GM23338 (cell line): ENCODE results near the gene TTC27. TPM values are rescaled to one million over a fixed set of nuclear protein-coding genes. Genes with fewer than 3 reads are reported as not detected.

Experiments used
- ATAC-seq: fragments of 200-7000 bp; cut with Tn5 transposase; 3 replicates; pipeline ENCODE4 v1.9.1; 2020
- DNase-seq: peaks from one replicate; pipeline ENCODE4 v3.0.0-alpha.2; 2015; ENCODE audit warnings: low spot score
- H2AFZ ChIP-seq: fragments of 200-600 bp; sonication (generic); 2 replicates; pipeline ENCODE4 v1.8.0; 2016; ENCODE audit warnings: antibody characterized with exemption, mild to moderate bottlenecking, moderate library complexity
- H3F3A ChIP-seq: fragments of 200-600 bp; sonication (generic); replicated peaks from 2 replicates; pipeline ENCODE4 v1.8.0; 2017; ENCODE audit warnings: antibody characterized with exemption, mixed run types, low read depth
- H3K27ac ChIP-seq: fragments of 200-600 bp; sonication (generic); 2 replicates; pipeline ENCODE4 v1.6.1; 2016; ENCODE audit warnings: low read depth
- H3K27me3 ChIP-seq: fragments of 200-600 bp; sonication (generic); 2 replicates; pipeline ENCODE4 v1.8.0; 2016; ENCODE audit warnings: mild to moderate bottlenecking, mixed run types, moderate library complexity; ENCODE audit not compliant: insufficient read depth
- H3K36me3 ChIP-seq: fragments of 200-600 bp; sonication (generic); 2 replicates; pipeline ENCODE4 v1.8.0; 2016; ENCODE audit warnings: mild to moderate bottlenecking; ENCODE audit not compliant: insufficient read depth
- H3K4me1 ChIP-seq: fragments of 200-600 bp; sonication (generic); 2 replicates; pipeline ENCODE4 v1.8.0; 2016; ENCODE audit warnings: mild to moderate bottlenecking, moderate library complexity; ENCODE audit not compliant: insufficient read depth
- H3K4me2 ChIP-seq: fragments of 200-600 bp; sonication (generic); 2 replicates; pipeline ENCODE4 v1.7.1; 2017; ENCODE audit warnings: mixed run types
- H3K4me3 ChIP-seq: fragments of 200-600 bp; sonication (generic); 2 replicates; pipeline ENCODE4 v1.6.1; 2016; ENCODE audit warnings: mixed run types
- H3K79me2 ChIP-seq: fragments of 200-600 bp; sonication (generic); replicated peaks from 2 replicates; pipeline ENCODE4 v1.8.0; 2017; ENCODE audit warnings: mild to moderate bottlenecking; ENCODE audit not compliant: insufficient read depth
- H3K9me2 ChIP-seq: fragments of 200-600 bp; sonication (generic); 2 replicates; pipeline ENCODE4 v1.8.0; 2017; ENCODE audit not compliant: insufficient read depth
- H4K20me1 ChIP-seq: fragments of 200-600 bp; sonication (generic); replicated peaks from 2 replicates; pipeline ENCODE4 v1.8.0; 2017; ENCODE audit warnings: mild to moderate bottlenecking; ENCODE audit not compliant: insufficient read depth
- H3K27ac Mint-ChIP-seq: 2 replicates; pipeline ENCODE4 v1.8.0; 2020; ENCODE audit warnings: inconsistent platforms, mild to moderate bottlenecking, moderate library complexity, mixed read lengths
- H3K27me3 Mint-ChIP-seq: 3 replicates; pipeline ENCODE4 v1.8.0; 2022; ENCODE audit warnings: low read depth, mild to moderate bottlenecking, moderate library complexity, mixed read lengths, inconsistent platforms; ENCODE audit not compliant: insufficient read depth, poor library complexity
- H3K36me3 Mint-ChIP-seq: 3 replicates; pipeline ENCODE4 v1.8.0; 2021; ENCODE audit warnings: low read depth, mild to moderate bottlenecking, inconsistent platforms, moderate library complexity, mixed read lengths
- H3K4me1 Mint-ChIP-seq: 3 replicates; pipeline ENCODE4 v1.8.0; 2020; ENCODE audit warnings: mild to moderate bottlenecking, inconsistent platforms, mixed read lengths
- H3K4me3 Mint-ChIP-seq: 3 replicates; pipeline ENCODE4 v1.8.0; 2021; ENCODE audit warnings: moderate library complexity, mild to moderate bottlenecking, inconsistent platforms, mixed read lengths
- H3K9me3 Mint-ChIP-seq: 3 replicates; pipeline ENCODE4 v1.8.0; 2020; ENCODE audit warnings: moderate library complexity, mild to moderate bottlenecking, inconsistent platforms, mixed read lengths
- CREB1 ChIP-seq: fragments of 250-450 bp; sonication (Bioruptor Pico); IDR thresholded peaks from 2 replicates; pipeline ENCODE4 v1.5.0; 2020; ENCODE audit warnings: low read depth, mild to moderate bottlenecking, moderate library complexity
- CTCF ChIP-seq, 2 experiments: fragments of 200-600 bp in 1 of 2; sonication (generic) in 1 of 2; conservative IDR thresholded peaks; 2 replicates each; pipeline versions ENCODE4 v1.5.1 to v1.6.1; 2016 to 2017; ENCODE audit warnings: antibody characterized with exemption in 2 of 2, low read depth in 2 of 2, mild to moderate bottlenecking in 2 of 2, moderate library complexity in 1 of 2
- ETS1 ChIP-seq: IDR thresholded peaks from 2 replicates; pipeline ENCODE4 v1.6.1; 2016; ENCODE audit warnings: antibody characterized with exemption
- EZH2 ChIP-seq: fragments of 200-600 bp; sonication (generic); IDR thresholded peaks from one replicate; pipeline ENCODE4 v1.8.0; 2017; ENCODE audit warnings: antibody characterized with exemption, mild to moderate bottlenecking, low read depth; ENCODE audit not compliant: unreplicated experiment
- EZH2phosphoT487 ChIP-seq: fragments of 200-600 bp; sonication (generic); IDR thresholded peaks from one replicate; pipeline ENCODE4 v1.8.1; 2018; ENCODE audit warnings: antibody characterized with exemption; ENCODE audit not compliant: unreplicated experiment
- JUNB ChIP-seq: IDR thresholded peaks from one replicate; pipeline ENCODE4 v1.6.1; 2016; ENCODE audit warnings: antibody characterized with exemption; ENCODE audit not compliant: unreplicated experiment
- NANOG ChIP-seq: IDR thresholded peaks from 2 replicates; pipeline ENCODE4 v1.6.1; 2016; ENCODE audit warnings: antibody characterized with exemption, borderline replicate concordance
- POLR2AphosphoS5 ChIP-seq: IDR thresholded peaks from 2 replicates; pipeline ENCODE4 v1.6.1; 2016; ENCODE audit warnings: antibody characterized with exemption, low read depth
- REST ChIP-seq: IDR thresholded peaks from one replicate; pipeline ENCODE4 v1.6.1; 2018; ENCODE audit warnings: antibody characterized with exemption; ENCODE audit not compliant: unreplicated experiment
- STAT1 ChIP-seq: IDR thresholded peaks from one replicate; pipeline ENCODE4 v1.6.1; 2016; ENCODE audit warnings: antibody characterized with exemption; ENCODE audit not compliant: unreplicated experiment
- ZNF114 ChIP-seq: fragments of 250-450 bp; sonication (Bioruptor Pico); IDR thresholded peaks from 2 replicates; pipeline ENCODE4 v1.5.0; 2020; ENCODE audit warnings: mild to moderate bottlenecking, moderate library complexity
- ZNF331 ChIP-seq: fragments of 250-450 bp; sonication (Bioruptor Pico); IDR thresholded peaks from 2 replicates; pipeline ENCODE4 v1.5.0; 2020; ENCODE audit warnings: low read depth, mild to moderate bottlenecking, moderate library complexity
- ZNF462 ChIP-seq: fragments of 250-450 bp; sonication (Bioruptor Pico); IDR thresholded peaks from 2 replicates; pipeline ENCODE4 v1.5.0; 2020; ENCODE audit warnings: mild to moderate bottlenecking, moderate library complexity
- polyA plus RNA-seq: library from polyadenylated mRNA; unstranded; fragments of >200 nt; fragmentation: Nextera tagmentation; extraction: Ambion mirVana; gene quantifications from 2 replicates; pipeline ENCODE4 v1.2.1, GENCODE V29; 2016
- total RNA-seq: library from RNA; depleted of rRNA; stranded (reverse); fragments of >200 nt; shearing (Covaris generic); gene quantifications from 2 replicates; pipeline ENCODE4 v1.2.3, GENCODE V29; 2014

Gene TTC27
- total and polyA plus RNA-seq, 2 experiments from 2014 or later = 11.8 to 41.3 TPM

- H3K9me3 Mint-ChIP-seq = no peaks in the 10 kb centered on the region
Observed at GRCh38 chr2:32614084-32614483, 13.8 kb upstream of the TTC27 start.

More at GRCh38 chr2:32614084-32614483, 13.8 kb upstream of the TTC27 start:
- no peaks in the 10 kb centered on the region for H4K20me1 ChIP-seq
- H3K27me3 ChIP-seq = no peaks in the 10 kb centered on the region
- Mint-ChIP-seq H3K36me3 (peaks cover 29% of the 10 kb centered on the region), H3K27ac (no peak overlapping the region), H3K4me3 (no peak overlapping the region), H3K27me3 (no peaks in the 10 kb centered on the region), H3K4me1 (no peaks in the 10 kb centered on the region)
- no peak for TF ChIP-seq CTCF (conservative IDR thresholded peaks at IDR 0.05; ENCODE audit: low read depth in 2 of 2)
- TF ChIP-seq EZH2 = no peak
- no peak for TF ChIP-seq CREB1 (CRISPR knock-in tag)
- TF ChIP-seq ETS1 = no peak
- TF ChIP-seq REST = no peak
- TF ChIP-seq STAT1 = no peak
- no peak for TF ChIP-seq ZNF331 (CRISPR knock-in tag)
- TF ChIP-seq ZNF114 (CRISPR knock-in tag) = no peak
- no peak for TF ChIP-seq JUNB
- no peak for TF ChIP-seq NANOG
- no peak for TF ChIP-seq EZH2phosphoT487
- TF ChIP-seq ZNF462 = no peak
- no peak for TF ChIP-seq POLR2AphosphoS5
- H3K27ac ChIP-seq = no peak overlapping the region
- no peaks in the 10 kb centered on the region for H3K9me2 ChIP-seq
- no peaks in the 10 kb centered on the region for H3K4me1 ChIP-seq
- no peaks in the 10 kb centered on the region for H3K79me2 ChIP-seq
- DNase-seq = no peak
- H3K4me2 ChIP-seq = no peak overlapping the region
- ATAC-seq = no peak
- H3K36me3 ChIP-seq = peaks cover 5% of the 10 kb centered on the region; the same call in 1 of the 2 replicates
- H3K4me3 ChIP-seq = no peak overlapping the region
- no peaks in the 10 kb centered on the region for H3F3A ChIP-seq
- H2AFZ ChIP-seq = no peak overlapping the region
